Neural cell (in vitro differentiated cells): ENCODE results near the gene SHMT2.

ENCODE experiments used
- CTCF ChIP-seq: fragments of 450-650 bp; IDR thresholded peaks from 2 replicates; pipeline ENCODE4 v1.5.1; 2014; ENCODE audit warnings: antibody characterized with exemption, mild to moderate bottlenecking, moderate library complexity; ENCODE audit not compliant: poor library complexity, severe bottlenecking
- EP300 ChIP-seq: fragments of 450-650 bp; conservative IDR thresholded peaks from 2 replicates; pipeline ENCODE4 v1.6.1; 2014; ENCODE audit warnings: antibody characterized with exemption, mild to moderate bottlenecking, moderate library complexity; ENCODE audit not compliant: poor library complexity, severe bottlenecking
- EZH2 ChIP-seq: fragments of 200-600, 300-800 bp; shearing (Covaris generic), sonication (generic); IDR thresholded peaks from 2 replicates; pipeline ENCODE4 v1.6.1; 2014; ENCODE audit warnings: antibody characterized with exemption, low read length, borderline replicate concordance, mild to moderate bottlenecking; ENCODE audit not compliant: insufficient read depth, poor library complexity, severe bottlenecking
- POLR2AphosphoS5 ChIP-seq: IDR thresholded peaks from 2 replicates; pipeline ENCODE4 v1.6.1; 2012
- RAD21 ChIP-seq: fragments of 450-650 bp; conservative IDR thresholded peaks from 2 replicates; pipeline ENCODE4 v1.6.1; 2014; ENCODE audit warnings: antibody characterized with exemption, mild to moderate bottlenecking, moderate library complexity
- REST ChIP-seq: IDR thresholded peaks from 2 replicates; pipeline ENCODE4 v1.6.1; 2012; ENCODE audit warnings: borderline replicate concordance
- SMC3 ChIP-seq: fragments of 450-650 bp; conservative IDR thresholded peaks from 2 replicates; pipeline ENCODE4 v1.6.1; 2014; ENCODE audit warnings: antibody characterized with exemption, mild to moderate bottlenecking, moderate library complexity; ENCODE audit not compliant: poor library complexity

- TF ChIP-seq REST (no peak), CTCF (no peak), SMC3 (no peak), POLR2AphosphoS5 (no peak), EP300 (no peak), RAD21 (no peak), EZH2 (no peak)
These were observed 4.1 kb downstream of the SHMT2 start for GRCh38 chr12:57233357-57234232.
